ENCODE data around the gene LAMA2.

Gene LAMA2

DNA sequence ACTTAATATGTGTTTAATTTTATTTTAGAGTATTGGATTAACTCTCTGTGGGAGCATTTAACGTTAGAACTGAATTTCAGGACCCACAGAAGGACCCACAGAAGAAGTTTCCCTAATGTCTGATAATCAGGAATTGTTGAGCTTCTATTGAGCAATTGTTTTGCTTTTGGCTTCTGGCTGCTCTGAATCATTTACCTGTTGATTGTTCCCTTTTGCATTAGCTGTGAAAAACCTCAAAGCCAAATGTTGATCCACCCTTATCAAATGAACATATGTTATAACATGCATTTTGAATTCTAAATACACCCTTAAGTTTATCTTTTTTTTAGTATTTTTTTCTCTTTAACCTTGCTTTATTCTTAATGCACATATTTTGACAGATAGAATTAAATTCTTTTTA lies 393.5 kb downstream of the LAMA2 start:
- no peak for DNase-seq

DNA sequence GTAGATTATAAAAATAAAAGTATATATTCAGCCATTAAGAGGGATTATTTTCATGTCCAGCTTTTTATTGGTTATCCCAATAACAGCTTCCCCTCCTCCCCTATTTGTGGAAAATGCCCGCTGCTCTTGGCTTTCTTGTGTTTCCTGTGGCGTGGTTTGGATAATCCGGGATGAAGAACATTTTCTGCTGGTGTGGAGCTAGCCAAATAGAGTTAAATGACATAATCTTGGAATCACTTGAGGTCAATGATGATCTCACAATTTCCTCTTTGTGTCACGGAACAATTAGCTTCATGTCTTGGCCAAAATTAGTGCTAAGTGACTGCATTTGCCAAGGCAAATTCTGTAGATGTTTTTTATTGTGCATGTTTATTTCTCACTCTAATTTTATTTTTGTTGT lies 394.0 kb downstream of the LAMA2 start:
- no peak for DNase-seq

DNA sequence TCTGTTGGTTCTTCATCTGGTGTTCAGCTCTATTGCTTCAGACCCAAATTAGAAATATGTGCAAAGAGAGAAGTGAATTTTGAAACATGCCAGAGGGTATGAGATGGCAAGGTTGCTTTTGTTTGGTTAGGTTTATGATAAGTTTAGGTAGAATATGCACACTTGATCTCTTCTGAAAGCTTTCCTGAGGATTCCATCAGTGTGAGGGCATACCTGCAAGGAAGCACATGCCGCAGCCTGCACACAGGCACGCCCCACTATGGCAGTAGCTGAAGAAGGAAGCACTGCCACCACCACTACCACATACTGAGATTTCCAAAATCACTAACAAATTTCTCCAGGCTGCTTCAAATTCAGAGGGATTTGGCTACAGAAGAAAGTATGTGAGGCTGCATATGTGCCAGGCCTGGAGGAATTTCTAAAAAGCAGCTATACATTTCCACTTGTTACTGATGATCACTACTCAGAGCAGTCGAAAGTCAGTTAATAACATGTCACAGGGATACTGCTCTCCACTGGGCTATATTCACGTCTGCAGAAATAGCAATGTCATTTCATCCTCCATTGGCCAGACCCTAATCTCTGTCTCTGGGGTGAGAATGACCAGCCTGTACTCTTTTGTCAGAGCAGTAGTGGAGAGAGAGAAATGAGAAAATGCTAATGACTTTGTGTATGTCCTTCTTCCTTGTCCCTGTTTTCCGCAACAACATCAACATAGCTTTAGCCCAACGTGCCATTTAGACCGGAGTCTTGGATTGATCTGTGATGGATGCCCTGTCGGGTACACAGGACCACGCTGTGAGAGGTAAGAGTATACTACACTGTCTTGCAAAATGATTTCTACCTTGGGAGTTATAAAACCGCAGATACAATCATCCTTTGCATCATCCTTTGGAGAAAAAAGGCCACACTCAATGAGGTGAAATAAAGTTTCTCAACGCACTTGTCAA lies 396.7 kb downstream of the LAMA2 start:
- DNase-seq: no peak

DNA sequence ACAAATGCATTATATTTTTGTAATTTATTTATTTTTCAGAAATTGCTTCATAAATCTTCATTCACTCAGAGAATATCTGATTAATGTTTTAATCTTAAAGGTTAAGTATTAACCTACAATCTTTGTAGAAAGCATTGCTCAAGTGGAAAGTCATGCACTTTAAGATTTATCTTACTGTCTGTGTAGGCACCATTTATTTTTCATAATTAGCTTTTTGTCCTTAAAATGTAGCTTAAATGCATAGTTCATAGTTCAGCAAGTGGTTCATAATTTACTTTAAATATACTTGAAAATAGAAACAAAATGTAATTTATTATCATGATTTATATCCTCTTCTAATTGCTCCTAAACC lies 397.3 kb downstream of the LAMA2 start:
- DNase-seq: no peak

DNA sequence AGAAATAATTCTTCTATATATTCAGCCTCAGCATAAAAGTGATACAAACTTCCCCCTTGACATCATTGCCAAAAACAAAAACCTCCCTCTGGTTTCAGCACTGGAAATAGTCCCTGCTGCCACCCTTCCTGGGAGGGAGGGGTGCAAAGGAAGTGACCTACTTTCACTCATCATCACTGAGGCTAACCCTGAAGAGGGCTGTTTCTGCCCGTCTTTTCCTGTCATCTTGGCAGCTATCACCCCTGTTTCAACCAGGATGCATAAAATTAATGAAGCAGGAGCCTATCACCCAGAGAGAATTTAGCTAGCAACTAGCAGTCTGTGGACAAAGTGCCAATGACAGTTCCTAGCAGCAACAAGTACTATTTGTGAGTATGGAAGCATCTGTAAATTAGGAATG lies 397.8 kb downstream of the LAMA2 start:
- no peak for DNase-seq

DNA sequence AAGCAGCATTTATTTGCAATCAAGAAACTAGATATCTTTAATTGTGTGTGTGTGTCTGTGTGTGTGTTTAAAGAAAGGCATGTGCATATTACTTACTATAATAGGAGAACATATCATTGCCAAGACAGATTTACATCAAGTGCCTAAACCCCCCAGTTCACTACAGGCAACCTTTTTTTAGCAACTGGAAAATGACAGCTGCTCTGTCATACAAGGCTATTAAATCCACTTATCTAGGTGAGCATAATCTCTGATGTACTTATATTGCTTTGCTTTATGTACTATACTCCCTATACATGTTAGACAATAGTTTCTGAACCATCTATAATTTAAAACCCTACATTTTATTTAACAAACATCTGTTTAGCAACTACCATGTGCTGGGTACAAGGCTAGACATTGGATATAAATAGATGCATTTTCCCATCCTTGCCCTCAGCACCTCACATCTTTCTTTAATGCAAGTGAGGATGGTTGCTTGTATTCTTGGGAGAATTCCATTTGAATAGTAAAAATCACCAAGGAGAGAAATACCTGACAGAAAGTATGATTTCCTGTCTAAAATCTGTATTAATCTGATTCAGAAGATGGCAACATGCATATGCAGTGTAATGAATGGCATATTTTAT lies 398.3 kb downstream of the LAMA2 start:
- DNase-seq: no peak

DNA sequence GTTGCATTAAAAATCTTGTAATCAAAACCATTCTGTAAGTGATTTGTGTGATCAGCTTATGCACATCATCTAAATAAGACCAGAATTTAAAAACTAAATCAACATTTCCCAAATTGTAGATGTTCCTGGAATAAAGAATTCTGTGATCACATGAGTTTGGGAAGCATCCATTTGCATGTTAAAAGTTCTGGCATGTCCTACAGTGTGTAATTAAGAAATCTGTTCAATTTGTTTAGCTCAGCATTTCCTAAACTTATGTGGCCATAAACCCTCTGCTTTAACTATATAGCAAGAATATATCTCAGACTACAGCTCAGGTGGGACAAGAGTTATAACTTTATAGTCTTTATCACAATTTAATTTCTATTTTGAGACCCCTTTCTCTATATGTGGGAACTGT lies 399.1 kb downstream of the LAMA2 start:
- DNase-seq: no peak

DNA sequence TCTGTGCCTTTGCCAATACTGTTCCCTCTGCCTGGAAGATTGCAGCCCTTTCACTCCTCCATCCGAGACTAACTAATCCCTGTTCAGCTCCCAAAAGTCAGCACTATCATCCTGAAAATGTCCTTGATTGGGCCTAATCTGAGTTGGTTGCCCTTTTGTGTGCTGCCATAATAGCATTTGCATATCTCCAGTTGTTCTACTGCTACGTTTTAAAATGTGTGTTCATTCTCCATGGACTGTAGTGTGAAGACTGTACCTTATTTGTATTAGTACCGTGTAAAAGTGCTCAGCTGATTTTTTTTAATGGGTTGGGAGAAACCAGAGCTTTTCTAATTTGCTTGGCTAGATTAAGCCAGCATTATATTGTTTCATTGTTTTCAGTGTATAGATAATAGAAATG lies 401.3 kb downstream of the LAMA2 start:
- no peak for DNase-seq

DNA sequence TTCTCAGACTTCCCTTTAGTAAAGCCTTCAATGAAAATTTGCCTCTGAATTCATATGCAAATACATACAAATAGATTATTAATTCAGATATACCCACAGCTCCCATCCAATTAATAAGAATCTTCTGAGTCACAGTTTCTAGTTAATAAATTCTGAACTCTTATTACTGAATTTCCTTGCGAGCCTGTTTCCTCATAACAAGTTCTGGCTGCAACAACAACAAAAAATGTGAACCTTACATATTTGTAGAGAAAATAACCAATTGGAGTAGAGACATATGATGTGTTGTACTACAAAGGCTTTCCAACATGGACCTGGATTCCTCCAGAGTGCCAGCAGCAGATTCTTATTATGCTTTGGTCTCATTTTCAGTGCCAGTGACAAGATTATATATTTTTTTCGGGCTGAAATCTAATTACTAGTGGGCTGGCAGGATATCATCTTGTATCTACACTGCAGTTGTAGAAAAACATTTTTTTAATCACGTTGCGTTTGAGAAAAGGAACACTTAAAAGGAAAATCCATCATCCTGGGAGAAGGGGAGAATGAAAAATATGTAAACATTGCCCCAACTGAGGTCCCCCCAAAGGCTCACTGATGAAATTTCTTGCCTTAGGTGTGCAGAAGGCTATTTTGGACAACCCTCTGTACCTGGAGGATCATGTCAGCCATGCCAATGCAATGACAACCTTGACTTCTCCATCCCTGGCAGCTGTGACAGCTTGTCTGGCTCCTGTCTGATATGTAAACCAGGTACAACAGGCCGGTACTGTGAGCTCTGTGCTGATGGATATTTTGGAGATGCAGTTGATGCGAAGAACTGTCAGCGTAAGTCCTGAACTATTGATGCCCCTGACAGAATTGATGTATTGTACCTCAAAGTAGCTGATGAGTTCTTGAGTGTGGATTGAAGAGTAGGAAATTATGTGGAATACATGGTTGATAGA lies 404.6 kb downstream of the LAMA2 start:
- no peak for DNase-seq

DNA sequence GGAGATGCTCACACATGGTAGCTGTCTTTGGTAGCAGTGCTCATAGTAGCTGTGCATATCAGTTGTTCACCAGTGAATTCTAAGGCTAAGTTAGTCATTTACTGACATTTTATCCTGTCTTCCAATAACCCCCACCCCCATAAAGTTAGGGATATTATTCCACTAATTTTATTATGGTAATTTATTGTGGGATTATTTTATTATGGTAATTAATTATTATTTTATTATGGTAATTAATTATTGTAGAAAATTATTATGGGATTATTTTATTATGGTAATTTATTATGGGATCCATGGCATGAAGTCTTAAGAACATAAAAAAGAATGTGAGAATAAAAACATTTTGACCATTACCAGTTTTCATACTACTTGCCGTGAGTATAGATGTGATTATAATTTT lies 406.5 kb downstream of the LAMA2 start:
- no peak for DNase-seq

DNA sequence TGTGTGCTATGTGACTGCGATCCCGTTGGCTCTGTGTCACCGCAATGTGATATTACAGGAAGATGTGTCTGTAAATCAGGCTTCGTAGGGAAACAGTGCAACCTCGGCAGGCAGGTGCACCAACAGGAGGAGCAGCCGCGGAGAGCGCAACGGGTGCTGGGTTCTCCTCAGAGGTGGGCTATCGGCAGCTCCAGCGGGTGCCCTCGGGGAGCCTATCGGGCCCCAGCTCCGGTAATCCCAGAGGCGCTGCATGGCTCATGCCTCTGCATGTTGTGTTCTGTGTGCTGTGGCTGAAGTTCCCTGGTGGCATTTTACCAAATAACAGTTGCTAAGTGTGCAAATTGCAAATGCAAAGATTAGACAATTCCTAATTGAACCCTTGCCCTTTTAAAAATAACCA lies 409.9 kb downstream of the LAMA2 start:
- no peak for DNase-seq

DNA sequence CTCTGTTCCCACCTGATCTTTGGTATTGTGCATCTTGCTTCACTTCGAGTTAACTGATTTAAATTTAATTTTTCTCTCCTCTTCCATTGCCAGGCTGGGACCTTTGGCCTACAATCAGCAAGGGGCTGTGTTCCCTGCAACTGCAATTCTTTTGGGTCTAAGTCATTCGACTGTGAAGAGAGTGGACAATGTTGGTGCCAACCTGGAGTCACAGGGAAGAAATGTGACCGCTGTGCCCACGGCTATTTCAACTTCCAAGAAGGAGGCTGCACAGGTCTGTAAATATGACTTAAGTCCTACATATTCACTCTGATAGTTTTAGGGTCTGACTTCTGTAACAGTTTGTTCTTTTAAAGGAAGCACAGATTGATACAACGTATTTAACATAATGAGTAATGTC lies 414.7 kb downstream of the LAMA2 start:
- DNase-seq: no peak

DNA sequence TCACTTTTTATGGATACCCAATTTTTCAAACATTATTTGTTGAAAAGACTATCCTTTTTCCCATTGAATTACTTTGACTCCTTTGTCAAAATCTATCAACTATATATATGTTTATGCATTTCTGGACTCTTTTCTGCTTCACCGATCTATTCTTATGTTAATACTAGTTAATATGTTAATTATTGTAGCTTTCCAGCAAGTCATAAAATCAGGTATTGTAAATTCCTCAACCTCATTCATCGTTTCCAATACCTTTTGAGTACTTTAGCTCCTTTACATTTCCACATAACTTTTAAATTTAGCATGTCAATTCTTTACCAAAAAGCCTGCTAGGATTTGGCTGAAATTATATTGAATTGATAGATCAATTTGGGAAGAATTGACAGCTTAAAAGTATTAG lies 419.7 kb downstream of the LAMA2 start:
- DNase-seq: no peak

DNA sequence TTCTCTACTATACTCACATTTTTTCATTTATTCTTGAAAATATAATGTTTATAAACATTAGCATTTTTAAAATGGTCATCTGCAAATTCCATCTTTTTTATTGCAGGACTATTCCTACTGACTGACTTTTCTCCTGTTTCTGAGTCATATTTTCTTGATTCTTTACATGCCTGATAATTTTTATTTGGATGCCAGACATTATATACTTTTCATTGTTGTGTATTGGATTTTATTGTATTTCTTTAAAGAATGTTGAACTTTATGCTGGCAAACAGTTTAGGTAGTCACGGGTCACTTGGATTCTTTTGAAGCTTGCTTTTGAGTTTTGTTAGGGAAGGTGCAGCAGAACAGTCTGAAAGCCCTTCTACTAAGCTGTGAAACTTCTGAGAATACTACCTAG lies 423.9 kb downstream of the LAMA2 start:
- no peak for DNase-seq

DNA sequence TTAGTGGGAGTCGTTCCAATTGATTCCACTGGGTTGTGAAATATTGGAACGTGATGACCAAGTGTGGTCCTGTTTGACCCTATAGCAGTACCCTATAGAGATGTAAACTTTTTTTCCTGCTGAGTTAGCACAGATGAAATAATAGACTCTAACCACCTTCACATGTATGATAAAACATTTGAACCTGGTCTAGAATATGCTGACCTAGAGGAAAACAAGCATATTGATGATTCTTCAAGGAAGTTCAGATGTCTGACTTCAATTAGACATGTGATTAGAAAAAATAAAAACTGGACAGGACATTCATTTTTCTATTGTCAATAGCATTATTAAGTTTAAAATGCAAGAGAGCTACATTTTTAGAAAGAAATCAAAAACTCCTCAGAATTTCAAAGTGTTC lies 424.9 kb downstream of the LAMA2 start:
- no peak for DNase-seq

DNA sequence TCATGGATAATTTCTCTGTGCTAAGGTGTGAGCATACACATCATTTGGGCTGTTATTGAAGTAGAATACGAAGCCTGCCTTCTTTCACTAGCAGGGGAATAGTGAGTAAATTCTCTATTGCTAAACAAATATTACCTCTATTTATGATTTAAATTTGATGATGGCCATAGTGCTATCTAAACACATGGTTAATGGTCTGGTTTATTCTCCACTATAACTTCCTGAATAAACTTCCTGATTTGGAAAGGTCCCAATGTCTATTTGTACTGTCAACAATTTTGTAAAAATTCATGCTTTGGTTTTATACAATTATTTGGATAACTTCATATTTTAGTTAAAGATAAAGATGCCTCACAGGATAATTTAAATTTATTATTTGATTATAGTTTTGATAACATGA lies 426.2 kb downstream of the LAMA2 start:
- DNase-seq: no peak

DNA sequence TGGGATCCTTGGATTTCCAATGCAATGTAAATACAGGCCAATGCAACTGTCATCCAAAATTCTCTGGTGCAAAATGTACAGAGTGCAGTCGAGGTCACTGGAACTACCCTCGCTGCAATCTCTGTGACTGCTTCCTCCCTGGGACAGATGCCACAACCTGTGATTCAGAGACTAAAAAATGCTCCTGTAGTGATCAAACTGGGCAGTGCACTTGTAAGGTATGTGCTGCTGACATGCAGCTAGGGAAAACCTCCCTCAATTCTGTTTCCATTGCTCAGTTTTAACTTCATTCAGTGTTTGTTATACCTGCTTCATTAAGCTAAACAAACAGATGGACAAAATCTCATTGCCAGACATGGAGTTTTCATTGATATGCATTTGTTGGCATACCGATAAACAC lies 429.9 kb downstream of the LAMA2 start:
- no peak for DNase-seq

DNA sequence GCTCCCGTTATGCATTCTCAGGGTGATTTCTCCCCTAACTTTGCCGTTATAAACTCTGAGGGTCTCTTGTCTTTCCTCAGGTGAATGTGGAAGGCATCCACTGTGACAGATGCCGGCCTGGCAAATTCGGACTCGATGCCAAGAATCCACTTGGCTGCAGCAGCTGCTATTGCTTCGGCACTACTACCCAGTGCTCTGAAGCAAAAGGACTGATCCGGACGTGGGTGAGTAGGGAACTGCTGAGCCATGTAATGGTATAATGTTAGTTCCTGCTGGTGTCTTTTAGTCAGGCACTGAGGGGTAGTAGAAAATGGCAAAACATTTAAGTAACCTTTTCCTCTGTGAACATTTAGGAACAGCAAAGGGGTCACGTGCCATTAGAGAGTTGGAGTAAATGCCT lies 431.6 kb downstream of the LAMA2 start:
- DNase-seq: no peak

DNA sequence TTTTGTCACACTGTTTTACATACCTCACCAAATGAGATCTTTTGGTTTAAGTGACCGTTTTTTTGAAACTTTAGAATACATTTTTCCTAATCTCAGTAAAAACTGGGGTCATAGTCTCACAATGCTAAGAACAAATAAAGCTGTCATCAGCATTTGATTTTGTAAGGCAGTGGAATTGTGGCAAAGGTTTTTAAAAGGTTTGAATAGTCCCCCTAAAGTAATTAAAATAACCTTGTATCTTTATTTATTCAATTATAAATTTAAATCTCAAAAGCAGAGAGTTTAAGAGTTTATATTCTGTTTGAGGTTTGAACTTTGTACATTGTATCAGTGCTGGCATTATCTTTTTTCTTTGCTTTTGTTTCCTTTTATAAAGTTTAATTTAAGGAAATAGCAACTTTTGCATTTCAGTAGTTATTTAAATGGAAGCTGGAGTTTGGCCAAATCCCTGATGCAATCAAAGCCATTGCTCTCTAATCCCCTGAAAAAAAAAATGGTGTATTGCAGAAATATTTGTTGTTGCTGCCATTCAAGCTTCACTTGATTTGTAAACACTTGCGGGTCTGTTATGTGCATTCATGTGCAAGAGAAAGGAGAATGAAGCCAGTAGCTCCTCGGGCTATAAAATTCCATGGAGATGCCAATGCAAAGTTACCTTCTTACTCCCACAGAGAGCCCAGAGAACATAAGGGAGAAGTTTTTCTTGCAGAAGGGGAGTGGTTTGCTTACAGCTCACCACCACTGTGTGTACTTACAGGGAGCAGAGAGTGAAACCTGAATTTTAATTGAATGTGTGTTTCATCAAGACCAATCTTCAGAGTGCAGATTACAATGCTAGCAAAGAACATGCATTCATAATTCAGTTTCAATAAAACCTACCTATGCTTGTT lies 435.2 kb downstream of the LAMA2 start:
- DNase-seq: no peak

DNA sequence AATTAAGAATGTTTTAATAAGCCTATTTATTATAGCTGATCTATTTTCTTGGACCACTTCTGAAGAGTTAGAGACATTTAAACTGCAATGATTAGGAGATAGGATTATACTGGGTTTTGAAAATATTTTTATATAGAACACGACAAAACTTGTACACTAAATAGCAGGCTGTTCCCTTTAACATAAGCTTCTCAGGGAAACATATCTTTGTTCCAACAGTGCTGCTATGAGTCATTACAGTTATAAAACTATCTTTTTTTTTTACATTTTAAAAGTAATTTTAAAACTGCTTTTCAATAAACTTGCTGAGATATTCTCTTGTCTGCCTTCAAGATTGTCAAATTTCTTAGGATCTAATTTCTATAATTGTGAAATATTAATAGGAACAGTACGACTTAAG lies 438.0 kb downstream of the LAMA2 start:
- DNase-seq: no peak

DNA sequence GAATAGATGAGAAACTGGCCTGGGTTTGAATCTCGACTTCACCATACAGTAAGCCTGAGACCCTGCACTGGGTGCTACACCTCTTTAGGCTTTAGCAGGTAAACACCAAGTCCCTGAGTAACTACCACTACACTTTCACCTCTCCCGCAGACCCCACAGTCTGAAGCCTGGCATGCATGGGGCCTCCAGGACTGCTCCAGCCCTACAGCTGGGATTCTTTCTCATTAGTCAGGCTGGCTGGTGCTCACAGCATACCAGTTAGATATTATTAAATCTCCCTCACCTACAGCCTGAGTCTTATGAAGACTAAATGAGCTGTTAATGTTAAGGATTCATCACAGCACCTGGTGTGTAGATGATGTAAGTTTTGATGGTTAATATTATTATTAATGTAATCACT lies 438.4 kb downstream of the LAMA2 start:
- DNase-seq: no peak

DNA sequence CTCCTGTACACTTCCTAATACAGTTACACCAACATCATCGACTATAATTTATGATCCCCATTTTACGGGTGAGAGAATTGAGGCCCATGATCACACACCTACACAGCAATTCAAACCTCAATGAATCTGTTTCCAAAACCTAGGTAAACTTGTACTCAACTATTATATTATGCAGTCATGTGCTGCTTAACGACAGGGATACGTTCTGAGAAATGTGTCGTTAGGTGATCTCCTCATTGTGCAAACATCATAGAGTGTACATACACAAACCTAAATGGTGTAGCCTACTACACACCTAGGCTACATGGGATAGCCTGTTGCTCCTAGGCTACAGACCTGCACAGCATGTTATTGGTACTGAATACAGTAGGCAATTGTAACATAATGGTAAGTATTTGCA lies 441.4 kb downstream of the LAMA2 start:
- DNase-seq: no peak

DNA sequence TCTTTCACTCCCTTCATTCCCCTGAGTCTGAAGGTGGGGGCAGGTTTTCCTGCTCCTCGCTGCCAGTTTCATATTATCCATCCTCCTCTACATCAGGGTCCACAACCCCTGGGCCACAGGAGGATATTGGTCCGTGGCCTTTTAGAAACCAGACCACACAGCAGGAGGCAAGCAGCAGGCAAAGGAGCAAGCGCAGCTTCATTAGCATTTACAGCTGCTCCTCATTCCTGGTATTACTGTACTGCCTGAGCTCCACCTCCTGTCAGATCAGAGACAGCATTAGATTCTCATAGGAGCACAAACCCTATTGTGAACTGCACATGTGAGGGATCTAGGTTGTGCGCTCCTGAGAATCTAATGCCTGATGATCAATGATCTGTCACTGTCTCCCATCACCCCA lies 446.7 kb downstream of the LAMA2 start:
- no peak for DNase-seq
